ENCODE data around the gene HECA.
A peak's percentile ranks its signal among the peaks of the same experiment; 100 is the strongest.
"Not testable (repeated sequence)": the region's sequence is repeated elsewhere in the genome, so short reads cannot be mapped to it uniquely, and the experiment has no call there.

HECA gene, protein sequence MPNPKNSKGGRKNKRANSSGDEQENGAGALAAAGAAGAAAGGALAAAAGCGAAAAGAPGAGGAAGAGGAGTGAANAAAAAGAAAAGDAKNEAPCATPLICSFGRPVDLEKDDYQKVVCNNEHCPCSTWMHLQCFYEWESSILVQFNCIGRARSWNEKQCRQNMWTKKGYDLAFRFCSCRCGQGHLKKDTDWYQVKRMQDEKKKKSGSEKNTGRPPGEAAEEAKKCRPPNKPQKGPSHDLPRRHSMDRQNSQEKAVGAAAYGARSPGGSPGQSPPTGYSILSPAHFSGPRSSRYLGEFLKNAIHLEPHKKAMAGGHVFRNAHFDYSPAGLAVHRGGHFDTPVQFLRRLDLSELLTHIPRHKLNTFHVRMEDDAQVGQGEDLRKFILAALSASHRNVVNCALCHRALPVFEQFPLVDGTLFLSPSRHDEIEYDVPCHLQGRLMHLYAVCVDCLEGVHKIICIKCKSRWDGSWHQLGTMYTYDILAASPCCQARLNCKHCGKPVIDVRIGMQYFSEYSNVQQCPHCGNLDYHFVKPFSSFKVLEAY

DNA sequence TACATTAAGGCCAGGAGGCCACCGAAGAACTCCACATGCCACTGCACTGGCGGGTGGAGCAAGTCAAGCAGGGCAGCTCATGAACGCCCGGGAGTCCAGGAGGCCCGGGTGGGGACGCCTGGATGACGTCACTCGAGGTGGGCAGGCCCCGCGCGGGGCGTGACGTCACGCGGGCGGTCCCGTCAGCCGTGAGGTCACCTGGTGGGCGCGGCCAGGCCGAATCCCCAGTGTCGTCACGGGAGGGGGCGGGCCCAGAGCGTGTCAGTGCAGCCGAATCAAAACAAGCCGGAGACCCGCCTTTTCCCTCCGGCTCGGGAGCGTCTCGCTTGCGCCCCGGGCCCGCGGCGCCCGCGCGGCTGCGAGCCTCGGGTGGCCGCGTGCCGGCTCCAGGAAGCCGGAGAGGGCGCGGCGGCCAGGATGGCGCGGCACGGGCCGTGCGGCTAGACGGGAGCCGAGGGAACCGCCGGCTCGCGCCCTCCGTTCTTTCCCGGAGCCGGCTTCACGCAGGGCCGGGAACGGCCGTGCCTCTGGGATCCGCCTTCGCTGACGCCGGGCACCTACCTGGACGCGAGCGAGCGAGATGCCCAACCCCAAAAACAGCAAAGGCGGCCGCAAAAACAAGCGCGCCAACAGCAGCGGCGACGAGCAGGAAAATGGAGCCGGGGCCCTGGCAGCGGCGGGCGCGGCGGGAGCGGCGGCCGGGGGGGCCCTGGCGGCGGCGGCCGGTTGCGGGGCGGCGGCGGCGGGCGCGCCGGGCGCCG, at the start of gene HECA:
HECA (plus strand) TSS at position 264 of the 761 bp plus-strand sequence; CDS start at position 581, 317 bp downstream.
- DNase-seq: peak; percentile 98

DNA sequence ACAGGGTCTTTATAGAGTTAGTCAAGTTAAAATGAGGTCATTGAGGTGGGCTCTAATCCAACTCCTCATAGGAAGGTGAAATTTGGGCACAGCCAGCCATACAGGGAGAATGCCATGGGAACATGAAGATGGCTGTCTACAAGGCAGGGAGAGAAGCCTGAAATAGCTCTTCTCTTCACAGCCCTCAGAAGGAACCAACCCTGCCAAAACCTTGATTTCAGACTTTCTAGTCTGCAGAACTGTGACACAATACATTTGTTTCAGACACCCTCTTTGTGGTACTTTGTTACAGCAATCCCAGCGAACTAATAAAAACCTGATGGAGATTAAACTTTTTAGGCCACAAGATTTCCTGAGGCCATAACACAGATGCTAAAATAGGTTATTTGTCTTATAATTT, 43.1 kb upstream of the HECA start:
- no peak for DNase-seq

GRCh38 chr6:139099984-139100383, 34.9 kb upstream of the HECA start:
- DNase-seq: no peak

GRCh38 chr6:139107051-139107450, 27.8 kb upstream of the HECA start:
- DNase-seq: no peak

GRCh38 chr6:139108378-139108777, 26.5 kb upstream of the HECA start:
- DNase-seq: no peak

GRCh38 chr6:139109558-139109957, 25.3 kb upstream of the HECA start:
- DNase-seq: peak; percentile 18

- no peak for DNase-seq
Measured at GRCh38 chr6:139112146-139112545, 22.7 kb upstream of the HECA start.

- DNase-seq: no peak
Measured at GRCh38 chr6:139112561-139112960, 22.3 kb upstream of the HECA start.

DNA sequence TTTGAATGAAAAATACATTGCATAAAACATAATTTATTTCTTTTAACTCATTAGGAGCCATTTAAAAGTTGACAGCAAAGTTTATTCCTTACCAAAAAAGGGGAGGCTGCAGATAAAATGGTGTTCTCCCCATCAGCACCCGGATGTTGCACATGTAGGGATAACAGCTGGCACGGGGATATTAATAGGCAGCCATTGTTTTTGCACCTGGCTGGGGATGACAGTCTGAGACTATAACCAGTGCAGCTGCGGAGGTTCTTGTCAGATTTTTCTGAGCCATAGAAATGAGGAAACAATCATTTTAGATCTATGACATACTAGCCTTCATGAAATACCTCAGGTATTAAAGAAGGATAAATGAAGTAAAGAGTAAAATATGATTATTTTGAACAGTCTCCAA, 20.1 kb upstream of the HECA start:
- DNase-seq: no peak

GRCh38 chr6:139115989-139116758, 18.7 kb upstream of the HECA start:
- no peak for DNase-seq

- DNase-seq: no peak
Measured at GRCh38 chr6:139117734-139118133, 17.1 kb upstream of the HECA start.

DNA sequence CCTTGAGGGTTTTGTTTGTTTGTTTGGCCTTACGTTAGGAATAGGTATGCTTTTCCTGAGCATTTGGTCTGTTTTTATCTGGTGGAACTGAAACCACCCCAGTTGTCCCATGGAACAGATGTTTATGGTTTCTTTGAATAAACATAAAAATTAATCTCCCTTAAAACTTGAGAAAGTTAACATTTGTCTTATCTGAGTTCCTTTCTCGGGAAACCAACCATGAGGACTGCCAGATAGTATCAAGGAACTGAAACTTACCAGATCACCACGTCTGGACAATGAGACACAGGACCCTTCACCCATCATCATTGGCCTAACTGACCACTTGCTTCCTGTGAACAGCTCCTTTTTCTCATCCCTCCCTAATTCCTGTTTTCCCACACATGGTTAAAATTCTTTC, 15.3 kb upstream of the HECA start:
- no peak for DNase-seq

DNA sequence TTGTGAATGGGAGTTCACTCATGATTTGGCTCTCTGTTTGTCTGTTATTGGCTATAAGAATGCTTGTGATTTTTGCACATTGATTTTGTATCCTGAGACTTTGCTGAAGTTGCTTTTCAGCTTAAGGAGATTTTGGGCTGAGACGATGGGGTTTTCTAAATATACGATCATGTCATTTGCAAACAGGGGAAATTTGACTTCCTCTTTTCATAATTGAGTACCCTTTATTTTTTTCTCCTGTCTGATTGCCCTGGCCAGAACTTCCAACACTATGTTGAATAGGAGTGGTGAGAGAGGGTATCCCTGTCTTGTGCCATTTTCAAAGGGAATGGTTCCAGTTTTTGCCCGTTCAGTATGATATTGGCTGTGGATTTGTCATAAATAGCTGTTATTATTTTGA, 12.1 kb upstream of the HECA start:
- DNase-seq: not testable (repeated sequence)

DNA sequence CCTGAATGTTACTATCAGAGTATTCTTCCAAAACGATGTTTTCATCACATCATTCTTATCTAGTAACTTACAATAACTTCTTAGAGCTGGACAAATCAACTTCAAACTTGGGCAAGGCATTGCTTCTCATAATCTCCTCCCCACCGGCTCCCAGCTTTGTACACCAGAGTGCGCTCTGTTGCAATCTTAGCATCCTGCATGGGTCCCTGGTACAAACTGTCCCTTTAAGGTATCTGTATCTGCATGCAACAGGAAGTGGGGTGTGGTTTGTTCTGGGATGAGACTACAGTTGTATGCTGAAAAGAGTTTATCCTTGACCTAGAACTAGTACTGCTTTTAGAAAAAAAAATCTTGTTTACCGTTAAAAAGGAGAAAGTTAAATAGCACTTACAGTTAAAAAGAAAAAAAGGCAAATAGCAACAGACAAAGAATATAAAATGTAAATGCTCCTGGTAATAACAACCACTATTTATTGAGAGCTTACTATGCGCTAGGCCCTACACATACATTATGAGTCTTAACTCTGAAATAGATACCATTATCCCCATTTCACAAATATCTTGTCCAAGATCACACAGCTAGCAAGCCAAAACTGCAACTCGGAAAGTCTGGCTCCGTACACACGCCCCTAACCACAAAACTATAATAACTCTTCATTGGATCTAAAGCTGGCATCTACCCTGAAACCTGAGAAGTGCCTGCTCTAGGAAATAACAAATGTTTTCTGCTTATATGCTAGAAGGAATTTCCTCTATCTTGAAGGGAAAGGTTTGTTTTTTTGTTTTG, 9.8 kb upstream of the HECA start:
- peak; percentile 78 for DNase-seq

DNA sequence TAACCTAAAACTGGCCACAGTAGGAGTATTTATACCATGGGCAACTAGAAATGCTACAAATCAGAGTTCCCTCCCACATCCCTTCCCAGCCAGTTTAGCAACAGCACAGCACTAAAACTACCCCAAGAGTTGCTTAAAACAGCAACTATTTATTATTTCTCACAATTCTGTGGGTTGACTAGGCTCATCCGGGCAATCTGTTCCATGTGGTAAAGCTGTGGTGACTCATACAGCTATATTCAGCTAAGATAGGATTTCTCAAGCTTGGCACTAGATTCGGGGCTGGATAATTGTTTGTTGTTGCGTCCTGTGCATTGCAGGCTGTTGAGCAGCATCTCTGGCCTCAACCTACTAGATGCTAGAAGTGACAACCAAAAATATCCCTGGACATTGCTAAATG, 8.6 kb upstream of the HECA start:
- peak; percentile 26 for DNase-seq

DNA sequence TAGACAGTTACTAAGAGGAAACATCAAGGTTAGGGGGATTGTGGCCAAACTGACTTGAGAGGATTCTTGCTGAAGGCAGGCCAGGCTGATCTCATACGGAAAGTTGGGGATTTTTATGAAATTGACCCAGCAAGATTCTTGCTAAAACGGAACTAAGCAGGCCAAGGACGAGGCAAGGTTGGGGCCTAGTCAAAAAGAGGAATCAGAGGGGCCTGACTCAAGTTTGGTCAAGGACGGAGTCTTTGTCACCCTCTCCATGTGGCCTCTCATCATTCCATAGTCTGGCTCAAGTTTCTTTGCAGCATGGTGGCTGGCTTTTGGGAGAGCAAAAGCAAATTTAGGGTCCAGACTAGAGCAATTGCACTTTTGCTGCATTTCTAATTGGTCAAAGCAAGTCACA, 7.9 kb upstream of the HECA start:
- peak; percentile 19 for DNase-seq

DNA sequence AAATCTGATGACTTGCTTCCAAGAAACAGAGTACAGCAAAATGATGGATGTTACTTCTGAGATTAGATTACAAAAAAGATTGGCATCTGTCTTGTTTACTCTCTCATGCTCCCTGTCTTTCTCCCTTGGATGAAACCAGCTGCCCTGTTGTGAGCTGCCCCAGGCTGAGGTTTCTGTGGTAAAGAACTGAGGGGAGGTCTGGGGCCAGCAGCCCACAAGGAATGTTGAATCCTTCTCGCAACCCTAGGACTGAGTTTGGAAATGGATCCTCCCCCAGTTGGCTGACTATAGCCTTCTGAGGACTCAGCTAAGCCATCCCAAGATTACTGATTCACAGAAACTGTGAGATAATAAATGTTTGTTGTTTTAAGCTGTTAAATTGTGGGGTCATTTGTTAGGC, 5.6 kb upstream of the HECA start:
- DNase-seq: no peak

GRCh38 chr6:139131736-139132280, 3.1 kb upstream of the HECA start:
- no peak for DNase-seq

GRCh38 chr6:139133262-139134063, 1.4 kb upstream of the HECA start:
- DNase-seq: peak; percentile 25

DNA sequence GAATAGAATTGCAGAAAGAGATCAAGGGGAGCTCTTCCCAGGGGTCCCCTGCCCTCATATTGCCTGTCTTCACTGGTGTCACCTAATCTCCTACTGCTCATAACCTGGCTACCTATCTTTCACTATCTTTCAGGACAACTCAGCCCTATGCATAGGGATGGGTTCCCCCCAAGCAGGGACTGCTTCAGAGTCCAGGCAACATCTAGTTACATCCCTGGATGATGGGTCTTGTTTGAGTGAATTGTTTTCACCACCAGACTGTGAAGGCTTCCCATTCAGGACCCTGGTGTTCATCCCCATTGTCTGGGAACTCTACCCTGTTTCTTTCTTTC, 850 bp upstream of the HECA start:
- DNase-seq: no peak

Data from CD4-positive, alpha-beta T cell treated with Interferon gamma for 1 hour (primary cell).